HG03565 (cell line): ENCODE results near the gene ST6GALNAC3.
"Not testable (repeated sequence)": the region's sequence is repeated elsewhere in the genome, so short reads cannot be mapped to it uniquely, and the experiment has no call there.

Source experiments
- ATAC-seq: cut with Tn5 transposase; IDR thresholded peaks from one replicate; pipeline ENCODE4 v1.9.1; 2021; ENCODE audit warnings: mild to moderate bottlenecking, moderate library complexity; ENCODE audit not compliant: unreplicated experiment

The ST6GALNAC3 gene

DNA sequence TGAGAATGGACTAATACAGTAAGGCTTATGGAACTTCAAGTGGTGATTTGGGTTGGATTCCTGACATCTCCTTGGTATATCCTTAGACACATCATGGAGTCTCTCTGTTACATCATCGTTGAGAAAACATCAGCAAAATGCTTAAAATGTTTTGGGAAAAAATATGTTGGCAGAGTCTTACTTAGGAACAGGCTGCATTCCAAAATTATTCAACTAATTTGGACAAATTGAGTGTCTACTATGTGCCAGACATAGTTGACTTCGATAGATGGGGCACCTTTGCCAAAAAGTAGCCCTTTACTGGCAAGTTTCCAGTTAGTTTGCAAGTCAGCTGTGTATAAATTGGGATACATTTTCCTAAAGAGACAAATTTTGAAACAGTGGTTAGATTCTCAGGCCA, 539.3 kb downstream of the ST6GALNAC3 start:
- no peak for ATAC-seq

GRCh38 chr1:76615253-76616035, 540.9 kb downstream of the ST6GALNAC3 start:
- no peak for ATAC-seq

DNA sequence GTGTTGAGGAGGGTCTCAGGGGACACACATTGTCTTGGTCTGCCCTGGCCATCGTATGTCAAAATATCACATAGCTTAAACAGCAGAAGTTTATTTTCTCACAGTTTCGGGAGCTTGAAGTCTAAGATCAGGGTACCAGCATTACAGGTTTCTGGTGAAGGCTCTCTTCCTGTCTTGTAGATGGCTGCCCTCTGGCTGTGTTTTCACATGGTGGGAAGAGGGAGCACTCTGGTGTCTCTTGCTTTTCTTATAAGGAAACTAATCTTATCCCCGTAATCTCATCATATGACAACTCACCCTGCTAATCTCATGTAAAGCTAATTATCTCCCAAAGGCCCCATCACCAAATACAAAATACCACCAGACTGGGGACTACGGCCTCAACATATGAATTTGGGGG, 545.8 kb downstream of the ST6GALNAC3 start:
- no peak for ATAC-seq

DNA sequence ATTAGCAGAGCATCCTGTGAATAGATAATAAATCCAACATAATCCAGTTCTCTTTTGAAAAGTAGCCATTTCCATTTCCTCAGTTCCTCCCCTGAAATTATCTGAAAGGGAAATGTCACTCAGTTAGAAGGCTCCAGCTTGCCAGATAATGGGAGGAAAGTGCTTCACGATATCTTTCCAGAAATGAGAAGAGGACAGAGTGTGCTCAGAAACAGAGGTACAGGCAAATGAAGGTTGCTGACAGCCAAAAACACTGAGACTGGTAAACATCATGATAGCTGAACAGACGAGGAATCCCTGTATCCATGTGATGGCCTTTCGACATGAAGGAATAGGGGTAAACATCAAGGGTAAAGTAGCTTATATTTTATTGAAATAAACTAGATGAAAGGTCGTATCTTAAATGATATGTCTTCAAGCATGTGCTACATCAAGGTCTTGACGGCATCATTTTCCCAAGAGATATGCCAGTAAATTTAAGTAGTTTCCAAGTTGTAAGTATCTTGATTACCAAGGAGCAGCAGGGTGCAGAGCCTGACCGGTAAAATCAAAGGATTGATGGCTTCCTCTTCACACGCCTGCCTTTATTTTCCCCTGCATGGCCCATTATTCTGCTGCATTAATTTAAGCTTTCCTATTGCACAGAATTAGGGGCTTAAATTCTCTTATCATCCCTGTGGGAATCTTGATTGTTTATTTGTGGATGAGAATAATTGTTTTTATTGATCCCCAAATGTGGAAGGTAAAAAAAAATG, 548.4 kb downstream of the ST6GALNAC3 start:
- no peak for ATAC-seq

DNA sequence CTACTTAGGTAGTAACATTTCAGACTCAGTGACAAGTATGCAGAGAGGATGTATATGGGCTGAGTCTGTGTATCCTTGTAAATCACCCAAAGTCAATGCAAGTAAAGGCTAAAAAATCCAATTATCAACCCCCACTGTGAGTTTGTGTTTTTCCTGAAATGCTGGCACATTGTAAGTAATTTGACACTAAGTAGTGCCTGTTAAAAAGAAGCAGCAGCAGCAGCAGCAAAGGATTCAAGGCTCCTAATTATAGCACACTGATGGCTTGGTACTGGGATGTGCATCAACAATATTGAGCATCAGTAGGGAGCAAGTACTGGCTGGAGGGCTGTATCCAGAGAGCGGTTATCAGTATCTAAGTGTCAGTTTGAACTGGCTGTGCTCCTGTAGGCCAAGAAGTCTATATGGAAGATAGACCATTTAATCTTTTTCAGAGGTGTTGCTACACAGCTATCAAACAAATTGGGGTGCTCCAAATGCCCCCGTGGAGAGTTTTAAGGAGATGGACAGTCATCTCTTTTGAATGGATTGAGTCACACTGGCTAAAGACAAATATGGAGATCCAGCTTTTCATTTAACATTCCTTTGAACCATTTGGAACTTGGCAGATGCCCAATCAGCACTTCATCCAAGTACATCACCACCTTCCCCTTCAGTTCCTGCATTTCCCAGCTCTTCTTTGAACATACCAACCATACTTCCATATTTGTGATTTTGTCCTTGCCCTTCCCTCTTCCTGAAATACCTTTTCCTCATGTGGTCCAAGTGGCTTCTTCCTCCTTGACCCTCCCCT, 551.5 kb downstream of the ST6GALNAC3 start:
- ATAC-seq, result no peak

DNA sequence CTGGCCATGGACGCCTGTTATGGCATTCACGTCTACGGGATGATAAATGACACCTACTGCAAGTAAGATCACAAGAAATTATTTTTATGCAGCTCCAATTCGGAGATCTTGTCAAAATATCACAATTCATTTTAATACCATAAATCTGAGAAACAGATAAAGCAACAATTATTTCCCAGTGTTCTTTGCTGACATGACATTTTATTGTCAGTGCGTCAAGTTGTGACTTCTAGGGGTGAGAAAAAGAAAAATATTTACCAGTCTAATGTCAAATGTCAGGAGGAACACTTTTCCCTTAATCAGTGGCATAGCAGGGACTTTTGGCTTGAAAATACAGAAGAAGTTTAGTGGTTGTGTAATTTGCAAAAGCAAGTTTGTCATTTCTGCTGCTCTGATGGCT, 553.0 kb downstream of the ST6GALNAC3 start:
- ATAC-seq, result no peak

- ATAC-seq, result no peak
Measured at GRCh38 chr1:76627901-76628300, 553.4 kb downstream of the ST6GALNAC3 start.

DNA sequence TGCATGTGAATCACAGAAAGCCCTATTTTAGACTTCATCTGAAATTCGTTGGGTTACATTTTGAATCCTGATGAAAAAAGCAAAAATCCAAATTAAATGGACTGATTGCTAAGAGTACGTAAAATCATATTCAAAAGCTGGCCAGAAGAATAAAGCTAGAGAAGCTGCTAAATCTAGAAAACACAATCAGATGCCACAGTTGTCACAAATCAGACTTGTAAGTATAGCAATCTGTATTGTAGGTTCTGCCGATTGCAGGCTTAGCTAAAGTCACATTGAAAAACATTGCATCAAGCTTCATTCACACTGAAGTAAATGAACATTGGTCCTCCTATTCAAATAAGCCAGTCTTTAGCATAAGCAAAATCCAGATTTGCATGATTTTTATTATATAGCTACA, 557.6 kb downstream of the ST6GALNAC3 start:
- no peak for ATAC-seq

DNA sequence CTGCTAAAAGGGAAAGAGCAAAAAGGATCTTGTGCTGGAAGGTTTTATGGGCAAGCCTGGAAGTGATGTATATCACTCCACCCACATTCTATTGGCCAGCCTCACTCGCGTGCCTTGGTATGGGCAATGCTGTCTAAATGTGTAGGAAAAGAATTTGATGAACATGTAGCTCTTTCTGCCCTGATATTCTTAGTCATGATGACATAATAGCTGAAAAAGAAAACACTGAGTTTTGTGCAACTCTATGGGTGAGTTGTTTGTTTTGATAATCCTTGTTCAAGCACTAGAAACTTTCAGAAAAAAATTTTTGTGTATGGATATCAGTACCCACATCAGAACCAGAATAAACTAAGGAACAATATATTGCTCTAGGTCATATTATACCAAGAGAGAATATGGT, 561.2 kb downstream of the ST6GALNAC3 start:
- ATAC-seq, result no peak

DNA sequence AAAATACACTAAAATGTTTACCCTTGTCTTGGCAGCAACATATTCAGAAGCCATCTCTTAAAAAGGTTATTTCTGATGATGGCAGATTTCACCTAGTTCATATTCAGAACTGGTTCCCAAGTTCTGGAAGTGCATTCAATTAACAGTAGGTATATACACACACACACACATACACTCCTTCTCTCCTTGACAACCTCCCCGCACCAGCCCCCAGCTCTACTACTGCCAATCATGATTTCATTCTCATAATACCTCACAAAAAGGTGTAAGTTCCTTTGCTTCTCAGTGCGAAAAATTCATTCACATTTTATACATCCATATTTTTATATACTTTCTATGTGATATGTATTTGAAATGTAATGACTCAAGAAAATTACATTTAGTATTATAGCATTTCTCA, 564.6 kb downstream of the ST6GALNAC3 start:
- no peak for ATAC-seq

DNA sequence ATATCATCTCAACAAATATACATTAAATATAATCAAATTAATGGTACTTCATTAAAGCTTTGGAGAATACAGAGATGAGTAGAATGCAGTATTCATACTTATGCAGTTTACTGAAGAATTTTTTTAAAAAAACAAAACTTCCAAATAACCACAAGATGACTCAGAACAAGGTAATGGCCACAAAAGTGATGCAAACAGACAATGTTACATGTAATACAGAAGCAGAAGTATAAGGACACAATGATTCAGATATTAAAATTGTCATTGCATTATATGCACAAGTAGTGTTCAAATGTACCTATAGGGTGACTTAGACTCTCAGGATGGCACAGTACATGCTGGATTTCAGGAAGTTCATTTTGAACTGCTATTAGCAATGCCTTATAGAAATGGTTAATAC, 565.5 kb downstream of the ST6GALNAC3 start:
- ATAC-seq, result no peak

DNA sequence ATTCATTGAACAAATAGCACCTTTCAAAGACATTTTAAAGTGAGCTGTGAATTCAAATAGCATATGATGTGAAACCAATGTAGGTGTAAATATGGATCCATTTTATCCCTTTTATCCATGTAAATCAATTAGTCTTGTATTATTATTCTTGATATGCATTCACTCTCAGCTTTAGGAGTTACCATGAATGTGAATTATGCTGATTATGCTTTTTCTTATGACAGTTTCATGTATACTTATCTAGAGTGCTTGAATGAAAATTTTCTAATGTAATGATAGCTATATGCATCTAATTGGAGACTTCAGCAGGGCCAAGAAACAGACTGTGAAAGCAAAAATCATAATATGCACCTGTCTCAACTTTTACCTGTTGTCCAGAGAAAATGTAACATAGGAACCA, 566.2 kb downstream of the ST6GALNAC3 start:
- no peak for ATAC-seq

- ATAC-seq, result no peak
Measured at GRCh38 chr1:76644139-76644538, 569.6 kb downstream of the ST6GALNAC3 start.

- ATAC-seq, result not testable (repeated sequence)
Measured at GRCh38 chr1:76652860-76653259, 578.3 kb downstream of the ST6GALNAC3 start.

GRCh38 chr1:76657623-76658022, 583.1 kb downstream of the ST6GALNAC3 start:
- no peak for ATAC-seq

DNA sequence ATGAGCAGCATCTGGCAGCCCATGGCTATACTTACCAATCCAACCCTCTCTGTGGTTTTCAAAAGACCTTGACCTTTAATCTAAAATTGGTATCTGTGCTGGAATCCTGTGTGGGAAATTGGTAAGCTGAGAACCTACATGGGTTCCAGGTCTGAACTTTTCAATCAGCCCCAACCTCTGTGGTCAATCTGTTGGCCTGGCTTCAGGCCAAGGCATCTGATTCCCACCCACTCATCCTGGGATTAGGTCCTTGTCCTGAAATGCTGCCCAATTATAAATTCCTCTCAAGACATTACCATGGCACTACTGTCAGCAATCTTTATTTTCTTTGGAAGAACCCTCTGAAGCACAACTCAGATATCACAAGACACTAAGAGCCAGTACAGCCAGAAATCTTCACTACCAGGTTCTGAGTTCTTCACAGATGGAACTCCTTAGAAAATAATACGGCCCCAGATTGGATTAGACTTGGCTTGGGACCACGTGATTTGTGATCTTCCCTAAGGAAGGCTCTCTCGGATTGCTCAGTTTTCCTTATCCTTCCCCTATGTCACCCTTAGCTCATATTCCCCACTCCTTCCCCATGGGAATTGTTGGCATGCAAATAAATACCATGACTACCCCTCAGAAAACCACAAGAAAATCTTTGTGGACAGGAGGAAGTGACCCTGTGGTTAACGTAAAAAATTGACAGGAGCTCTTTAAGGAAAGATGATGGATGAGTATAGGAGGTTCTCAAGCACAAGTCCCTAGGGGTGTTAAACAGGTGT, 584.8 kb downstream of the ST6GALNAC3 start:
- ATAC-seq, result no peak

- ATAC-seq, result no peak
Measured at GRCh38 chr1:76661531-76661930, 587.0 kb downstream of the ST6GALNAC3 start.

DNA sequence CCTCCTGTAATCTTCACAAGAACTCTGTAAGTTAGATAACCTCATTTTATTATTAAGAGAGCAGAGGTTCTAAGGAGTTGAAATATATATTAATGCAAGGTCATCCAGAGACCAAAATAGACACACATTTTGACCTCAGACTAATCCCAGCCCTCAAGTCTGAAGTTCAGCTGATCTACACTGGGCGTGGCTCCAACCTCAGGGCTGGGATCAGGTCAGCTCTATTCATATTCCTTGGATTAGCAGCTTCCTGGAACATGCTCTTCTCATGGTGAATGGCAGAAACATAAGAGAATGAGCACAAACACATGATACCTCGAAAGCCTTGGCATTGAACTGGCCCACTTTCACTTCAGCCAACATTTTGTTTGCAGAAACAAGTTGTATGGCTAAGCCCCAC, 592.0 kb downstream of the ST6GALNAC3 start:
- no peak for ATAC-seq

DNA sequence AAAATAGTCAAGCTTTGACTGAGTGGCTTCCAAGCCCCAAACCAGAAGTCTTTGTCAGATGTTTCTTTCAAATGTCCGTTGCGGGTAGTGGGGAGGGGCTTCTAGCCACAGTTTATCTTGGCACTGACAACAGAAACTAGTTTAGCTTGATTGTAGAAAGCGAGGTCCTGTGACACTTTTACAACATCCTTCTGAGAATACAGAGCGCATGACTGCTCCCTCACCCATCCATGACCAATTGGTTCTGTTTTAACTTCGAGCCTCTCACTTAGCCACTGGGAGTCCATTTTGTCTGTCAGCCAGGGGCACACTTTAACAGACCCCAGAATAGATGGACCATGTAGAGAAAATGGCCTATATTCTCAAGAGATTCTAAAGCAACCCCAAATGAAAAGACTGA, 593.5 kb downstream of the ST6GALNAC3 start:
- ATAC-seq, result peak; percentile 96

- ATAC-seq, result no peak
Measured at GRCh38 chr1:76669131-76669530, 594.6 kb downstream of the ST6GALNAC3 start.
